Hepatocyte (in vitro differentiated cells): ENCODE measurements around the gene COL21A1. TPM values are rescaled to one million over a fixed set of nuclear protein-coding genes. Genes with fewer than 3 reads are reported as not detected.
A peak's percentile ranks its signal among the peaks of the same experiment; 100 is the strongest.

ENCODE experiments used
- DNase-seq: peaks from one replicate; pipeline ENCODE4 v3.0.0-alpha.2; 2016; ENCODE audit warnings: low spot score
- H2AFZ ChIP-seq: fragments of 200-600 bp; sonication (generic); 2 replicates; pipeline ENCODE4 v1.6.0; 2016; ENCODE audit warnings: antibody characterized with exemption, mild to moderate bottlenecking
- H3K27ac ChIP-seq: fragments of 200-600 bp; sonication (generic); 2 replicates; pipeline ENCODE4 v1.5.1; 2016; ENCODE audit warnings: mild to moderate bottlenecking
- H3K27me3 ChIP-seq: fragments of 200-600 bp; sonication (generic); 2 replicates; pipeline ENCODE4 v1.6.1; 2016
- H3K36me3 ChIP-seq: fragments of 200-600 bp; sonication (generic); replicated peaks from 2 replicates; pipeline ENCODE4 v1.5.1; 2016; ENCODE audit warnings: low read depth; ENCODE audit not compliant: insufficient read depth
- H3K4me1 ChIP-seq: fragments of 200-600 bp; sonication (generic); 2 replicates; pipeline ENCODE4 v1.5.1; 2016; ENCODE audit warnings: mild to moderate bottlenecking, moderate library complexity; ENCODE audit not compliant: insufficient read depth
- H3K4me2 ChIP-seq: fragments of 200-600 bp; sonication (generic); 2 replicates; pipeline ENCODE4 v1.6.0; 2016
- H3K4me3 ChIP-seq: fragments of 200-600 bp; sonication (generic); 2 replicates; pipeline ENCODE4 v1.5.1; 2016; ENCODE audit warnings: mild to moderate bottlenecking
- H3K79me2 ChIP-seq: fragments of 200-600 bp; sonication (generic); 2 replicates; pipeline ENCODE4 v1.6.0; 2017; ENCODE audit warnings: mild to moderate bottlenecking
- H3K9me2 ChIP-seq: fragments of 200-600 bp; sonication (generic); replicated peaks from 2 replicates; pipeline ENCODE4 v1.6.0; 2017; ENCODE audit warnings: mild to moderate bottlenecking; ENCODE audit not compliant: insufficient read depth
- H3K9me3 ChIP-seq: fragments of 200-600 bp; sonication (generic); 2 replicates; pipeline ENCODE4 v1.5.1; 2016; ENCODE audit warnings: low read depth, mild to moderate bottlenecking
- H4K20me1 ChIP-seq: fragments of 200-600 bp; sonication (generic); 2 replicates; pipeline ENCODE4 v1.6.0; 2016; ENCODE audit warnings: mild to moderate bottlenecking; ENCODE audit not compliant: insufficient read depth, poor library complexity, severe bottlenecking
- CTCF ChIP-seq: fragments of 200-600 bp; sonication (generic); IDR thresholded peaks from 2 replicates; pipeline ENCODE4 v1.5.1; 2016; ENCODE audit warnings: antibody characterized with exemption, mild to moderate bottlenecking; ENCODE audit not compliant: poor library complexity
- EZH2 ChIP-seq: fragments of 200-600 bp; sonication (generic); IDR thresholded peaks from 2 replicates; pipeline ENCODE4 v1.6.1; 2016; ENCODE audit warnings: antibody characterized with exemption, mild to moderate bottlenecking, borderline replicate concordance
- EZH2phosphoT487 ChIP-seq: fragments of 200-600 bp; sonication (generic); IDR thresholded peaks from one replicate; pipeline ENCODE4 v1.6.1; 2018; ENCODE audit warnings: antibody characterized with exemption, mild to moderate bottlenecking, low read depth, moderate library complexity; ENCODE audit not compliant: unreplicated experiment, severe bottlenecking
- WGBS: methylation state at CpG from one replicate; pipeline ENCODE4 v1.1.6; 2016; ENCODE audit warnings: low lambda C conversion rate; ENCODE audit errors: missing lambda C conversion rate; 5-methylcytosine and 5-hydroxymethylcytosine counted together
- polyA plus RNA-seq: library from polyadenylated mRNA; unstranded; fragments of >200 nt; fragmentation: Nextera tagmentation; extraction: Ambion mirVana; gene quantifications from 2 replicates; pipeline ENCODE4 v1.2.1, GENCODE V29; 2016
- total RNA-seq: library from RNA; depleted of rRNA; stranded (reverse); fragments of >200 nt; gene quantifications from 2 replicates; pipeline ENCODE4 v1.2.3, GENCODE V29; 2014

Gene COL21A1
- total and polyA plus RNA-seq, 2 experiments from 2014 or later, result 36.2 to 44.7 TPM

GRCh38 chr6:56055081-56055704 is 192.2 kb downstream of the COL21A1 start:
- Histone ChIP-seq H3K4me2 (no peak overlapping the region), H3K4me3 (no peak overlapping the region), H3K36me3 (no peaks in the 10 kb centered on the region), H4K20me1 (no peaks in the 10 kb centered on the region), H3K27ac (no peak overlapping the region), H3K79me2 (no peaks in the 10 kb centered on the region), H3K4me1 (peaks cover 6% of the 10 kb centered on the region), H3K9me3 (no peaks in the 10 kb centered on the region), H3K9me2 (no peaks in the 10 kb centered on the region), H3K27me3 (no peaks in the 10 kb centered on the region), H2AFZ (no peak overlapping the region)
- WGBS, result 80% methylated on average over 7 of the region's 7 CpGs
- no peak for DNase-seq
- TF ChIP-seq CTCF (no peak), EZH2 (no peak)

GRCh38 chr6:56051202-56051598 is 196.2 kb downstream of the COL21A1 start:
- no peak overlapping the region for H3K4me2 ChIP-seq
- H3K27me3 ChIP-seq, result no peaks in the 10 kb centered on the region
- peak overlapping the region; percentile 2 for H3K27ac ChIP-seq
- H3K9me3 ChIP-seq, result no peaks in the 10 kb centered on the region
- no peak overlapping the region for H3K4me3 ChIP-seq
- DNase-seq, result no peak
- no peaks in the 10 kb centered on the region for H3K9me2 ChIP-seq
- H3K79me2 ChIP-seq, result no peaks in the 10 kb centered on the region
- H3K36me3 ChIP-seq, result no peaks in the 10 kb centered on the region
- no peaks in the 10 kb centered on the region for H4K20me1 ChIP-seq
- no peak for TF ChIP-seq CTCF
- TF ChIP-seq EZH2, result no peak
- TF ChIP-seq EZH2phosphoT487, result no peak
- peaks cover 6% of the 10 kb centered on the region for H3K4me1 ChIP-seq
- H2AFZ ChIP-seq, result no peak overlapping the region

DNA sequence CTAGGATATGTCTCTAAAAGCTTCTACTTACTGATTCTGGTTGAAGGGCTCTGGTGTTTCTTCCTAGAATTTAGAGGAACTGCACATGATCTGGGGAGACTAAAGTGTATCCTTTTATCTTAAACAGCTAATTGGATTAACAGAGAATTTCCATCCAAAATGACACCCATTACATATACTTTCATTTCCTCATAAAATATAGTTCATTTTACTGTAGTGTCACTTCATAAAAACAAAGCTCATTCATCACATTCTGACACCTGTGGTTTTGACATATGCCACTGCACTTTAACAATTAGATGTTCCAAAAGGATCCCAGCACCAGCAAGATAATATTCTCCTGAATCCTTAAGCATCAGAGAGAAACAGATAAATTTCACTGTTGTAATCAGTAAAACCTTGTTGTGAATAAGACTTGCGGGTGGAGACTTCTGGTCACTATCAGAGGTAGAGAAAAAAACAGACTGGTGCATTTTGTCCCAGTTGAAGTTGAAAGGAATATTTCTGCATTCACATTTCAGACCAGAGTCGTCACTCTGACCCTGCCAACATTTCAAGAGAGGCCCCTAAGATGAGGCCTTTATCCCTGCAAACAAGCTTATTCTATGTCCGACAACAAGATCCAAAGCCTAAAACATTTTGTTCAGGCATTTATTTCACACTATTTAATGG is 196.7 kb downstream of the COL21A1 start:
- no peak overlapping the region for H2AFZ ChIP-seq
- peaks cover 6% of the 10 kb centered on the region for H3K4me1 ChIP-seq
- no peak for DNase-seq
- H3K9me3 ChIP-seq, result no peaks in the 10 kb centered on the region
- no peaks in the 10 kb centered on the region for H3K9me2 ChIP-seq
- 45% methylated on average over 3 of the region's 3 CpGs for WGBS
- H3K27ac ChIP-seq, result peak overlapping the region; percentile 2
- no peaks in the 10 kb centered on the region for H4K20me1 ChIP-seq
- H3K4me3 ChIP-seq, result no peak overlapping the region
- no peaks in the 10 kb centered on the region for H3K79me2 ChIP-seq
- no peaks in the 10 kb centered on the region for H3K36me3 ChIP-seq
- no peak overlapping the region for H3K4me2 ChIP-seq
- TF ChIP-seq EZH2, result no peak
- no peak for TF ChIP-seq EZH2phosphoT487
- no peak for TF ChIP-seq CTCF
- H3K27me3 ChIP-seq, result no peaks in the 10 kb centered on the region
